ENCODE data around the gene ZDHHC14. TPM values are rescaled to one million over a fixed set of nuclear protein-coding genes. Genes with fewer than 3 reads are reported as not detected.

Gene ZDHHC14
- polyA plus RNA-seq, 2 of the 4 experiments (the other 2 are of a cell fraction) = 2.2 to 2.8 TPM

DNA sequence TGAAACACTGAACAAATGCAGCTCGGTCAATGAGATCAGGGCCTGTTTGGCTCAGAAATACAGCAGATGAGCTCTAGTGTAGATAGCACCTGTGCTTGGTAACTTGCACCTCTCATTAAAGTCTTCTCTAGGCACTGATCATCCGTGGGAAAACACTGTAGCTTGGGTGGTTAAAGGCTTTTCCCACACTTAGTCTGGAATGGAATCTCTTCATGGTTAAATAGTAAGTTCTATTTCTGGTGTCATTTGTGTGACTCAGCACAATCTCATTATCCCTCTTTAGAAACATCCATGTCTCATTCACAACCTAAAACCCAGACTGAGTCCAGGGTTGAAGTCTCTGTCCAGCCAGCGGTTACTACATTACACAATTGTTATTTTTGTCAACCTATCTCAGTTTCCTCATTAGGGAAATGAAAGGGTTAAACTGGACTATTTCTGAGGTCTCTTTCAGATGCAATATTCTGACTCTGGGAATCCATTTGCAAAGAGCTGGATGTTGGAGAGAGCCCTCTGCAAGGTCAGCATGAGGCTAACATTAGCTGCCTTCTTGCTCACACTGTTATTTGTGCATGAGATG, 125.0 kb downstream of the ZDHHC14 start:
- no peaks in the 10 kb centered on the region for H3K4me1 ChIP-seq
- DNase-seq (ENCODE audit: low read depth in 1 of 2, low spot score in 1 of 2) = no peak
- TF ChIP-seq MAFK (IDR thresholded peaks at IDR 0.05; ENCODE audit: partially characterized antibody) = peak; percentile 65
- TF ChIP-seq ZSCAN20 (CRISPR knock-in tag; IDR thresholded peaks at IDR 0.05) = no peak
- no peak overlapping the region for H3K27ac ChIP-seq
- H3K4me3 ChIP-seq = no peak overlapping the region
- FAIRE-seq = no peak
- peaks cover 14% of the 10 kb centered on the region for H3K9me3 ChIP-seq
- ChIA-PET POLR2A (no interaction called here), CTCF (no interaction called here)
- ATAC-seq = no peak
- 60% methylated on average over 3 of the region's 3 CpGs for WGBS (ENCODE audit: missing lambda C conversion rate)
- H3K4me2 ChIP-seq = no peak overlapping the region

- H3K9me3 ChIP-seq = peaks cover 5% of the 10 kb centered on the region; the same call in 1 of the 3 replicates
- H3K4me1 ChIP-seq = peaks cover 10% of the 10 kb centered on the region
- H3K4me2 ChIP-seq = no peak overlapping the region
- ChIA-PET POLR2A (no interaction called here), CTCF (no interaction called here)
- H3K27ac ChIP-seq = no peak overlapping the region
- TF ChIP-seq ESRRA (IDR thresholded peaks at IDR 0.05; ENCODE audit: borderline replicate concordance, low read length) = no peak
- TF ChIP-seq MAFK (IDR thresholded peaks at IDR 0.05; ENCODE audit: partially characterized antibody) = no peak
- TF ChIP-seq, protein P1, sequence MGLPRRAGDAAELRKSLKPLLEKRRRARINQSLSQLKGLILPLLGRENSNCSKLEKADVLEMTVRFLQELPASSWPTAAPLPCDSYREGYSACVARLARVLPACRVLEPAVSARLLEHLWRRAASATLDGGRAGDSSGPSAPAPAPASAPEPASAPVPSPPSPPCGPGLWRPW (IDR thresholded peaks at IDR 0.05) = no peak
- 90% methylated on average over 24 of the region's 24 CpGs for WGBS (ENCODE audit: missing lambda C conversion rate)
- H3K4me3 ChIP-seq = no peak overlapping the region
- FAIRE-seq = no peak
- ATAC-seq = no peak
- no peak for DNase-seq (ENCODE audit: low read depth in 1 of 2, low spot score in 1 of 2)
Measured at GRCh38 chr6:157510323-157511188, 129.6 kb downstream of the ZDHHC14 start.

GRCh38 chr6:157511682-157512381, 130.8 kb downstream of the ZDHHC14 start:
- FAIRE-seq (no peak), DNase-seq (ENCODE audit: low read depth in 1 of 2, low spot score in 1 of 2) (no peak), ATAC-seq (no peak)
- no peak overlapping the region for H3K27ac ChIP-seq
- TF ChIP-seq CEBPB (IDR thresholded peaks at IDR 0.05) (no peak), CBX2 (IDR thresholded peaks at IDR 0.05; ENCODE audit: borderline replicate concordance, low read depth) (no peak), ZFP36 (IDR thresholded peaks at IDR 0.05; ENCODE audit: borderline replicate concordance, partially characterized antibody) (no peak), PBX3 (IDR thresholded peaks at IDR 0.05) (no peak), EP300 (IDR thresholded peaks at IDR 0.05) (no peak), E2F6 (IDR thresholded peaks at IDR 0.05; ENCODE audit: borderline replicate concordance, low read depth) (no peak), HDAC2 (IDR thresholded peaks at IDR 0.05) (no peak), JUNB (IDR thresholded peaks at IDR 0.05) (no peak)
- no peak overlapping the region for H3K4me2 ChIP-seq
- CTCF ChIA-PET = no interaction called here
- H3K9me3 ChIP-seq = no peaks in the 10 kb centered on the region
- WGBS (ENCODE audit: missing lambda C conversion rate) = 90% methylated on average over 16 of the region's 16 CpGs
- POLR2A ChIA-PET = no interaction called here
- no peak overlapping the region for H3K4me3 ChIP-seq
- peaks cover 19% of the 10 kb centered on the region for H3K4me1 ChIP-seq

DNA sequence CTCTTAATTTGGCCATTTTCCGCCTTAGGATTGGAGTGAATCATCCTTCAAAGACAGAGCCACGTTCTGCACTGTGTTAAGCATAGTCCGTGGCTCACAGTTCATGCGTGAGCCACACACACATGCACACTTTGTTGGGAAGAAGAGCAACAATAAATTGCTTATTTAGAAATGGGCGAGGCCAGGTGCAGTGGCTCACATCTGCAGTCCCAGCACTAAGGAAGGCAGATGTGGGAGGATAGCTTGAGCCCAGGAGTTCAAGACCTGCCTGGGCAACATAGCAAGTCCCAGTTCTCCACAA, 131.3 kb downstream of the ZDHHC14 start:
- H3K9me3 ChIP-seq = no peaks in the 10 kb centered on the region
- FAIRE-seq = no peak
- ChIA-PET CTCF (no interaction called here), POLR2A (no interaction called here)
- WGBS (ENCODE audit: missing lambda C conversion rate) = 91% methylated on average over 5 of the region's 5 CpGs
- no peak overlapping the region for H3K4me2 ChIP-seq
- DNase-seq (ENCODE audit: low read depth in 1 of 2, low spot score in 1 of 2) = no peak
- no peak overlapping the region for H3K27ac ChIP-seq
- no peak overlapping the region for H3K4me3 ChIP-seq
- H3K4me1 ChIP-seq = peaks cover 19% of the 10 kb centered on the region
- TF ChIP-seq NPAS2 (CRISPR knock-in tag; IDR thresholded peaks at IDR 0.05; ENCODE audit: borderline replicate concordance) (no peak), FOSB (CRISPR knock-in tag; IDR thresholded peaks at IDR 0.05) (no peak), HOXB5 (CRISPR knock-in tag; IDR thresholded peaks at IDR 0.05) (no peak), SREBF2 (IDR thresholded peaks at IDR 0.05) (no peak), SMC3 (IDR thresholded peaks at IDR 0.05) (no peak), POLR2A (IDR thresholded peaks at IDR 0.05; ENCODE audit: low read length) (no peak), HOXA7 (CRISPR knock-in tag; IDR thresholded peaks at IDR 0.05) (no peak), JUNB (IDR thresholded peaks at IDR 0.05) (no peak)
- TF ChIP-seq, protein P2, sequence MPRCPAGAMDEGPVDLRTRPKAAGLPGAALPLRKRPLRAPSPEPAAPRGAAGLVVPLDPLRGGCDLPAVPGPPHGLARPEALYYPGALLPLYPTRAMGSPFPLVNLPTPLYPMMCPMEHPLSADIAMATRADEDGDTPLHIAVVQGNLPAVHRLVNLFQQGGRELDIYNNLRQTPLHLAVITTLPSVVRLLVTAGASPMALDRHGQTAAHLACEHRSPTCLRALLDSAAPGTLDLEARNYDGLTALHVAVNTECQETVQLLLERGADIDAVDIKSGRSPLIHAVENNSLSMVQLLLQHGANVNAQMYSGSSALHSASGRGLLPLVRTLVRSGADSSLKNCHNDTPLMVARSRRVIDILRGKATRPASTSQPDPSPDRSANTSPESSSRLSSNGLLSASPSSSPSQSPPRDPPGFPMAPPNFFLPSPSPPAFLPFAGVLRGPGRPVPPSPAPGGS (IDR thresholded peaks at IDR 0.05) = no peak
- ATAC-seq = no peak

All from A549 (cell line).